ENCODE results near the gene SCRT2. TPM values are rescaled to one million over a fixed set of nuclear protein-coding genes. Genes with fewer than 3 reads are reported as not detected.

SCRT2 gene
- total RNA-seq, 1 donor from 2014 or later = not detected

GRCh38 chr20:719816-720215 is 44.2 kb upstream of the SCRT2 start:
- no peaks in the 10 kb centered on the region for H3K4me1 Mint-ChIP-seq
- H3K4me3 Mint-ChIP-seq = no peak overlapping the region
- H3K27me3 Mint-ChIP-seq = peaks cover 40% of the 10 kb centered on the region
- intact Hi-C loops (cut with micrococcal nuclease) = no loop called here
- H3K36me3 Mint-ChIP-seq (ENCODE audit: low read depth) = no peaks in the 10 kb centered on the region
- no peak for TF ChIP-seq CTCF (IDR thresholded peaks at IDR 0.05)
- POLR2A ChIA-PET = no interaction called here
- no peak overlapping the region for H3K27ac Mint-ChIP-seq
- CTCF ChIA-PET = interaction anchor here (1.0 kb wide), 1 partner anchor 12 kb away, joined by 3 read pairs; no protein-coding TSS in a partner anchor
- DNase-seq = no peak
- no peaks in the 10 kb centered on the region for H3K9me3 Mint-ChIP-seq
- ATAC-seq (ENCODE audit: low read depth) = no peak

GRCh38 chr20:719068-719467 is 43.5 kb upstream of the SCRT2 start:
- POLR2A ChIA-PET = no interaction called here
- no peaks in the 10 kb centered on the region for H3K36me3 Mint-ChIP-seq (ENCODE audit: low read depth)
- no peak overlapping the region for H3K4me3 Mint-ChIP-seq
- H3K27me3 Mint-ChIP-seq = peaks cover 39% of the 10 kb centered on the region
- ATAC-seq (ENCODE audit: low read depth) (no peak), DNase-seq (no peak)
- CTCF ChIA-PET = interaction anchor here (1.0 kb wide), 1 partner anchor 13 kb away, joined by 3 read pairs; no protein-coding TSS in a partner anchor
- H3K27ac Mint-ChIP-seq = no peak overlapping the region
- H3K4me1 Mint-ChIP-seq = no peaks in the 10 kb centered on the region
- no peak for TF ChIP-seq CTCF (IDR thresholded peaks at IDR 0.05)
- intact Hi-C loops (cut with micrococcal nuclease) = no loop called here
- H3K9me3 Mint-ChIP-seq = no peaks in the 10 kb centered on the region

- no peaks in the 10 kb centered on the region for H3K4me1 Mint-ChIP-seq
- no peak overlapping the region for H3K27ac Mint-ChIP-seq
- ATAC-seq (ENCODE audit: low read depth) (no peak), DNase-seq (no peak)
- TF ChIP-seq CTCF (IDR thresholded peaks at IDR 0.05) = no peak
- ChIA-PET CTCF (no interaction called here), POLR2A (no interaction called here)
- no peak overlapping the region for H3K4me3 Mint-ChIP-seq
- peaks cover 33% of the 10 kb centered on the region for H3K27me3 Mint-ChIP-seq
- H3K36me3 Mint-ChIP-seq (ENCODE audit: low read depth) = no peaks in the 10 kb centered on the region
- no peaks in the 10 kb centered on the region for H3K9me3 Mint-ChIP-seq
- intact Hi-C loops (cut with micrococcal nuclease) = no loop called here
These were observed 42.2 kb upstream of the SCRT2 start for GRCh38 chr20:717832-718231.

GRCh38 chr20:717271-717670 is 41.7 kb upstream of the SCRT2 start:
- Mint-ChIP-seq H3K9me3 (no peaks in the 10 kb centered on the region), H3K27me3 (peaks cover 33% of the 10 kb centered on the region), H3K27ac (no peak overlapping the region), H3K4me1 (no peaks in the 10 kb centered on the region), H3K4me3 (no peak overlapping the region), H3K36me3 (ENCODE audit: low read depth) (no peaks in the 10 kb centered on the region)
- DNase-seq (no peak), ATAC-seq (ENCODE audit: low read depth) (no peak)
- POLR2A ChIA-PET = no interaction called here
- CTCF ChIA-PET = no interaction called here
- intact Hi-C loops (cut with micrococcal nuclease) = no loop called here
- TF ChIP-seq CTCF (IDR thresholded peaks at IDR 0.05) = no peak

GRCh38 chr20:714453-714852 is 38.9 kb upstream of the SCRT2 start:
- POLR2A ChIA-PET = no interaction called here
- TF ChIP-seq CTCF (IDR thresholded peaks at IDR 0.05) = no peak
- Mint-ChIP-seq H3K36me3 (ENCODE audit: low read depth) (no peaks in the 10 kb centered on the region), H3K27me3 (peaks cover 33% of the 10 kb centered on the region), H3K9me3 (peaks cover under 1% of the 10 kb centered on the region), H3K4me3 (no peak overlapping the region), H3K27ac (no peak overlapping the region), H3K4me1 (no peaks in the 10 kb centered on the region)
- ATAC-seq (ENCODE audit: low read depth) (no peak), DNase-seq (no peak)
- CTCF ChIA-PET = no interaction called here
- intact Hi-C loops (cut with micrococcal nuclease) = no loop called here

All from activated B cell treated with CpG ODN at 0.5 μM for 24 hours (primary cell).